ENCODE measurements around the gene ABTB2. TPM values are rescaled to one million over a fixed set of nuclear protein-coding genes. Genes with fewer than 3 reads are reported as not detected.

ABTB2 gene
- total and polyA plus RNA-seq, 2 donors (not counting 1 experiment from before 2014, with no cell fraction given), result 1.0 to 5.8 TPM

DNA sequence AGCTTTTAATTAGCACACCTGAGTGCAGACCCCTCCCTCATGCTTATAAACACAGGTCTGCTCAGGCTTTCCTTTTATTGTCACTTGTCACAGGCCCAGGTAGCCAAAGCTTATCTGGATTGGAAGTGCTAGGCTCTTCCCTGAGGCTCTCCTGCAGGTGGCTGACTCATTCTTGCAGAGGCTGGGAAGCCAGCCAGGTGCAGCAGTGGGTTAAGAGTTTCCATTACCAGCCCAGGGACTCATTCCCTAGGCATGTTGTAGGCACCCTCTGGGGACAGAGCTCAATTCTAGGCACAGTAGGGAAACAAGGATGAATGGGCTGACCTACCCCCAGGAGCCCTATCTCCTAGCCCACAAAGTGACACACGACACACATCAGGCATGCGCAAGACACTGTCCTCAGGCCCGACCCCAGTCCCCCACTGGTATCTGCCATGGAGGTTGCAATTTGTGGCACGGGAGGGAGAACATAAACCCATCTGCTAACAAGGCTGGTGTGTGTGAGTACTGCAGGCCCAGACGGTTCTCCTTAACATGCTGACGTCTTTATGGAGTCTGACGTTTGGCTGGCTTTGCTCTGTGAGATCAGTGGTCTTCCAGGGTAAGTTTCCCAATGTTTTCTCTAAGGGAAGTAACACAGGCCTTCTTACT, 94.2 kb downstream of the ABTB2 start:
- no peaks in the 10 kb centered on the region for H3K9me3 ChIP-seq (ENCODE audit: control insufficient read depth, insufficient read depth, low read depth, low read length)
- peak; percentile 59 to 92 for DNase-seq (ENCODE audit: low read depth in 2 of 2)
- no peaks in the 10 kb centered on the region for H4K20me1 ChIP-seq (ENCODE audit: control insufficient read depth, extremely low read depth, insufficient read depth, low read length)
- no peak overlapping the region for H3K9ac ChIP-seq (ENCODE audit: insufficient read depth, low read length)
- TF ChIP-seq EZH2 (IDR thresholded peaks at IDR 0.05; ENCODE audit: low read length, missing control alignments) (no peak), CTCF (conservative IDR thresholded peaks at IDR 0.05 in 1 of 2, IDR thresholded peaks at IDR 0.05 in 1 of 2; ENCODE audit: low read depth in 1 of 2, low read length in 2 of 2) (no peak)
- peaks cover 7% of the 10 kb centered on the region for H3K4me1 ChIP-seq (ENCODE audit: control insufficient read depth, extremely low read depth, insufficient read depth, low read length)
- no peak overlapping the region for H2AFZ ChIP-seq (ENCODE audit: low read length)
- H3K79me2 ChIP-seq (ENCODE audit: control insufficient read depth, insufficient read depth, low read length), result no peaks in the 10 kb centered on the region
- H3K36me3 ChIP-seq (ENCODE audit: control insufficient read depth, insufficient read depth, low read length), result no peaks in the 10 kb centered on the region
- no peak overlapping the region for H3K4me2 ChIP-seq (ENCODE audit: extremely low read depth, insufficient read depth, low read length)
- H3K27ac ChIP-seq (ENCODE audit: insufficient read depth, low read length), result no peak overlapping the region
- no peak overlapping the region for H3K4me3 ChIP-seq (replicated peaks in 1 of 4; ENCODE audit: control extremely low read depth in 1 of 4, insufficient read depth in 1 of 4, low read depth in 3 of 4, low read length in 4 of 4)
- H3K27me3 ChIP-seq (ENCODE audit: control insufficient read depth, insufficient read depth, low read length), result no peaks in the 10 kb centered on the region

- Histone ChIP-seq H3K4me3 (replicated peaks in 1 of 4; ENCODE audit: control extremely low read depth in 1 of 4, insufficient read depth in 1 of 4, low read depth in 3 of 4, low read length in 4 of 4) (no peak overlapping the region), H3K36me3 (ENCODE audit: control insufficient read depth, insufficient read depth, low read length) (no peaks in the 10 kb centered on the region), H3K4me2 (ENCODE audit: extremely low read depth, insufficient read depth, low read length) (no peak overlapping the region), H3K79me2 (ENCODE audit: control insufficient read depth, insufficient read depth, low read length) (no peaks in the 10 kb centered on the region), H4K20me1 (ENCODE audit: control insufficient read depth, extremely low read depth, insufficient read depth, low read length) (no peaks in the 10 kb centered on the region), H3K4me1 (ENCODE audit: control insufficient read depth, extremely low read depth, insufficient read depth, low read length) (peaks cover 7% of the 10 kb centered on the region), H3K27me3 (ENCODE audit: control insufficient read depth, insufficient read depth, low read length) (no peaks in the 10 kb centered on the region), H3K27ac (ENCODE audit: insufficient read depth, low read length) (no peak overlapping the region), H2AFZ (ENCODE audit: low read length) (no peak overlapping the region), H3K9me3 (ENCODE audit: control insufficient read depth, insufficient read depth, low read depth, low read length) (no peaks in the 10 kb centered on the region), H3K9ac (ENCODE audit: insufficient read depth, low read length) (no peak overlapping the region)
- TF ChIP-seq CTCF (conservative IDR thresholded peaks at IDR 0.05 in 1 of 2, IDR thresholded peaks at IDR 0.05 in 1 of 2; ENCODE audit: low read depth in 1 of 2, low read length in 2 of 2) (no peak), EZH2 (IDR thresholded peaks at IDR 0.05; ENCODE audit: low read length, missing control alignments) (no peak)
- no peak for DNase-seq (ENCODE audit: low read depth in 2 of 2)
These were observed 95.2 kb downstream of the ABTB2 start for GRCh38 chr11:34262531-34263081.

DNA sequence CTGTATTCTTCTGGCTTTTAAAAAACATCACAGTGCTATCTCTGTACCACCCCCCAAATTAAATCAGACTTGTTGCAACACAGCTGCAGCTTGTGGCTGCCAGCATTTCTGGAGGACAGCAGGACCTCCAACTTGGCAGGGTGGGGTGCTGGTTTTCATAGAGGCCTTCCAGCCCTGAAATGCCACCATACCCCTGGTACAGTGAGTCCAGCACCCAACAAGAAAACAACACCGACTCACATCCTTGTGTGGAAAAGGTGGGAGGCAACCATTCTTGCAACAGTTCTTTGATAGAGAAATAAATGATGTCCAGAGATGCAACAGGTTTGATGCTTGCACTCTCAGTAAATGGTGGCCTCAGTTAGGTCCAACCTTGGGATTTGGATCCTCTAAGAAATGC, 96.0 kb downstream of the ABTB2 start:
- no peak overlapping the region for H3K4me2 ChIP-seq (ENCODE audit: extremely low read depth, insufficient read depth, low read length)
- peaks cover 7% of the 10 kb centered on the region for H3K4me1 ChIP-seq (ENCODE audit: control insufficient read depth, extremely low read depth, insufficient read depth, low read length)
- no peaks in the 10 kb centered on the region for H4K20me1 ChIP-seq (ENCODE audit: control insufficient read depth, extremely low read depth, insufficient read depth, low read length)
- no peaks in the 10 kb centered on the region for H3K27me3 ChIP-seq (ENCODE audit: control insufficient read depth, insufficient read depth, low read length)
- no peak overlapping the region for H3K27ac ChIP-seq (ENCODE audit: insufficient read depth, low read length)
- H3K4me3 ChIP-seq (replicated peaks in 1 of 4; ENCODE audit: control extremely low read depth in 1 of 4, insufficient read depth in 1 of 4, low read depth in 3 of 4, low read length in 4 of 4), result no peak overlapping the region
- no peaks in the 10 kb centered on the region for H3K9me3 ChIP-seq (ENCODE audit: control insufficient read depth, insufficient read depth, low read depth, low read length)
- no peak for TF ChIP-seq CTCF (conservative IDR thresholded peaks at IDR 0.05 in 1 of 2, IDR thresholded peaks at IDR 0.05 in 1 of 2; ENCODE audit: low read depth in 1 of 2, low read length in 2 of 2)
- TF ChIP-seq EZH2 (IDR thresholded peaks at IDR 0.05; ENCODE audit: low read length, missing control alignments), result no peak
- H3K79me2 ChIP-seq (ENCODE audit: control insufficient read depth, insufficient read depth, low read length), result no peaks in the 10 kb centered on the region
- H2AFZ ChIP-seq (ENCODE audit: low read length), result no peak overlapping the region
- H3K36me3 ChIP-seq (ENCODE audit: control insufficient read depth, insufficient read depth, low read length), result no peaks in the 10 kb centered on the region
- no peak for DNase-seq (ENCODE audit: low read depth in 2 of 2)
- H3K9ac ChIP-seq (ENCODE audit: insufficient read depth, low read length), result no peak overlapping the region
